Neural progenitor cell (in vitro differentiated cells): Measurements from ENCODE around the gene AP2A2.

Experiments used
- CTCF ChIP-seq: fragments of 200-600 bp; sonication (generic); IDR thresholded peaks from 2 replicates; pipeline ENCODE4 v1.5.1; 2017; ENCODE audit warnings: antibody characterized with exemption, mild to moderate bottlenecking
- EZH2 ChIP-seq: fragments of 200-600 bp; sonication (generic); IDR thresholded peaks from 2 replicates; pipeline ENCODE4 v1.6.1; 2017; ENCODE audit warnings: antibody characterized with exemption, mild to moderate bottlenecking, moderate library complexity
- EZH2phosphoT487 ChIP-seq: fragments of 200-600 bp; sonication (generic); IDR thresholded peaks from 2 replicates; pipeline ENCODE4 v1.6.1; 2017; ENCODE audit warnings: antibody characterized with exemption

DNA sequence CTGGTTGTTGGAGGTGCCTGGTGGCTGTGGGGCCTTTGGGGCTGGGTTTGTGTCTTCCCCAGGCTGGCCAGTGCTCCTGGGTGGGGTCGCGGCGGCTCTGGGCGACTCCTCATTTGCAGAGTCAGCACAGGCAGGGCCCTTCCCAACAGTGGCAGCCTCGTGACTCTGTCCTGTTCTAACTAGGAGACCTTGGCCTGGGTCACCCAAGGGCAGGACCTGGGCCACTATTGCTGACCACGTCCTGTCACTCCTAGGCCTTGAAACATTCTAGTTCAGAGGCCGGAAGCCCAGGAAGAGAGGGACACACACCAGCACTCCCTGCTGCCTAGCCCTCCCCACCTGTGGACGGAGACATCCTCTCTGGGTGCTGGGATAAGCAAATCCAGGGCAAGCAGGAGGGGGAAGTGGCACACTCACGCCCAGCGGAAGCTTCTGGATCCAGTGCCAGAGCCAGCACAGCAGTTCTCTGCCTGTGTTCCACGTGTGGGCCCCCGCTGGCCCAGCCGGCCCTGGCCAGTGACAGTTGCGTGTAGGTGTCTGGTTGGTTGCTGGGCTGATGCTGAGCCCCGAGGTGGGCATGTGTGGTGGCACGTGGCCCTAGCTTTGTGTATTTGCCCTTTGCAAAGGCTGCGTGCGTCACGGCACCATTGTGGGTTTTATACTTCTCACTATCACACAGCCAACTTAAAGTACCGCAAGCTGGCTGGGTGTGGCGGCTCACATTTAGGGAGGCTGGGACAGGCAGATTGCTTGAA, 10.7 kb upstream of the AP2A2 start:
- TF ChIP-seq CTCF = no peak
- no peak for TF ChIP-seq EZH2
- no peak for TF ChIP-seq EZH2phosphoT487
